Islet of Langerhans (tissue), 1 donor: ENCODE data around the gene GSTM4.
"Not testable (repeated sequence)": the region's sequence is repeated elsewhere in the genome, so short reads cannot be mapped to it uniquely, and the experiment has no call there.

Source experiments
- FAIRE-seq: peaks from one replicate; lab custom pipeline; 2011; peaks lifted over from hg19 to GRCh38; lab: Jason Lieb, UNC

GSTM4 gene

GRCh38 chr1:109667452-109668122 lies 11.7 kb downstream of the GSTM4 start, which contains the start of gene GSTM2:
TSS of gene GSTM2 (plus strand) at chr1:109668057. CDS start at chr1:109668116, 59 bp downstream.
- FAIRE-seq: no peak

- FAIRE-seq: no peak
Observed at GRCh38 chr1:109668123-109668775, 12.3 kb downstream of the GSTM4 start.

DNA sequence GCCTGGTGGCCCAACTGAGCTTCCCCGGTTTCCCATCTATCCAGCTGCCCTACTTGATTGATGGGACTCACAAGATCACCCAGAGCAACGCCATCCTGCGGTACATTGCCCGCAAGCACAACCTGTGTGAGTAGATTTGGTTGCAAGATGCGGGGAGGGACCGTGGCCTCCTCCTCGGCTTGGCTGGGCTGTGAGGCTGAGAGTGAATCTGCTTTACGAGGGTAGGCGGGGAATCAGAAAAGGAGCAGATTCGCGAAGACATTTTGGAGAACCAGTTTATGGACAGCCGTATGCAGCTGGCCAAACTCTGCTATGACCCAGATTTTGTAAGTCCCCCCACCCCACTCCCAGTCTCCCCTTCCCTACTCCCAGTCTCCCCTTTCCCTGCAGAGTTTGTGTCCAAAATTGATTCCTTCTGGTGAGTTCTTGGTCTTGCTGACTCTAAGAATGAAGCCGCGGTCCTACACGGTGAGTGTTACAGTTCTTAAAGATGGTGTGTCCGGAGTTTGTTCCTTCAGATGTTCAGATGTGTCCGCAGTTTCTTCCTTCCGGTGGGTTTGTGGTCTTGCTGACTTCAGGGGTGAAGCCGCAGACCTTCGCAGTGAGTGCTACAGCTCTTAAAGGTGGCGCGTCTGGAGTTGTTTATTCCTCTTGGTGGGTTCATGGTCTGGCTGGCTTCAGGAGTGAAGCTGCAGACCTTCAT lies 13.5 kb downstream of the GSTM4 start:
- no peak for FAIRE-seq

DNA sequence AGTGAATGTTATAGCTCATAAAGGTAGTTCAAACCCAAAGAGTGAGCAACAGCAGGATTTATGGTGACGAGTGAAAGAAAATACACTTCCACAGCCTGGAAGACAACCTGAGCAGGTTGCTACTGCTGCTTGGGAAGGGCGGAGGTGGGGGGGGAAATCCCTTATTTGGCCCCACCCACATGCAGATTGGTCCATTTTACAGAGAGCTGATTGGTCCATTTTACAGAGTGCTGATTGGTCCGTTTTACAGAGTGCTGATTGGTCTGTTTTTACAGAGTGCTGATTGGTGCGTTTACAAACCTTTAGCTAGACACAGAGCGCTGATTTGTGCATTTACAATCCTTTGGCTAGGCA lies 14.0 kb downstream of the GSTM4 start:
- not testable (repeated sequence) for FAIRE-seq

GRCh38 chr1:109671067-109671466 lies 15.2 kb downstream of the GSTM4 start:
- no peak for FAIRE-seq

DNA sequence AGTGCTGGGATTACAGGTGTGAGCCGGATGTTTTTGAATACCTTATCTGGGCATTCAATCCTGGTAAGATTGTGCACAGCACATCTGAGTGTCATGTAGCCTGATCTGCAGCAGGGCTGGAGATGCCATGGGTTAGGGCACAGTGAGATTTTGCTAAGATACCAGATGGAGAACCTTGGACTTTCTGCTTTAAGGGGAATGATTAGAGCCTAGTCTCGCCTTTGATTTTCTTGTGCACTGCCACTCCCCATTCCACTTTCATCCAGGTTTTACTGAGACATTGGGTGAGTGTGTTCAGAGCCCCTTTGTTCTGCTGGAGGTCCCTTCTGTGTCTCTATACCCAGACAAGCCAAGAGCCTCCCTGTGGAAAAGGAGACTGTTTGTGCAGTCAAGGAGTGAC lies 18.0 kb downstream of the GSTM4 start:
- FAIRE-seq: not testable (repeated sequence)

- not testable (repeated sequence) for FAIRE-seq
Observed at GRCh38 chr1:109676683-109677381, 20.9 kb downstream of the GSTM4 start.

DNA sequence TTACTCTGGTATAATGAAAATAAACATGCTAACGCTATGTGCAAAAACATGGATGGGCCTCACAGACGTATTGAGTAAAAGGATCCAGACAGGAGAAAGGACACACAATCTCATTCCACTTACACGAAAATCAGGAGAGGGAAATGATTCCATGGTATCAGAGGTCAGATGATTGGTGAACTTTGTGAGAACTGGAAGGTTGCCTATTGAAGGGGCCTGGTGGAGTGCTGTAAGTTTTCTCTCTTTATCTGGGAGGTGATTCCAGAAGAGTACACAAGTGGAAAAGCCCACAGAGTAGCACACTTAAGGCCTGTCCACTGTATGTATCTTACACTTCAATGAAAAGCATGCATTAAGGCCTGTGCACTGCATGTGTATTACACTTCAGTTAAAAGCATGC lies 21.6 kb downstream of the GSTM4 start:
- no peak for FAIRE-seq

GRCh38 chr1:109678637-109679036 lies 22.7 kb downstream of the GSTM4 start:
- FAIRE-seq: not testable (repeated sequence)

- FAIRE-seq: not testable (repeated sequence)
Observed at GRCh38 chr1:109684777-109685176, 28.9 kb downstream of the GSTM4 start.

GRCh38 chr1:109685399-109685798 lies 29.5 kb downstream of the GSTM4 start:
- FAIRE-seq: not testable (repeated sequence)

DNA sequence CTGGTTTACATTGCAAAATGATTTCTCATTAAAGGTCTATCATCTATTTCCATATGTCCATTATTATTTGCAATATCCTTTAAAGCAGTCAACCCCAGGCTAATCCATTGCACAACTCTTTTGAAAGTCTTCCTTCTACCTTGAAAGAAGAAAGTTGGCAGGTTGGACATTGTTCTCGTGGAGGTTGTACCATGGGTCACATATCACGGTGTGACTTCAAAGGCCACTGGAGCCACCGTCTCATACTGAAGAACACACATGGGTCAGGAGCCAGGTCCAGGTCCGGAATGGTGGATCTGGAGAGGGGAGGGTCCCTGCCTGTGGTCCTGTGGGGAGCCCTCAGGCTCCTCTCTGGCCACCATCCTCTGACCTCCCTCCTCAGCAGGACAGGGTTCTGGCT lies 30.0 kb downstream of the GSTM4 start:
- FAIRE-seq: not testable (repeated sequence)

- FAIRE-seq: not testable (repeated sequence)
Observed at GRCh38 chr1:109687109-109687508, 31.2 kb downstream of the GSTM4 start.

DNA sequence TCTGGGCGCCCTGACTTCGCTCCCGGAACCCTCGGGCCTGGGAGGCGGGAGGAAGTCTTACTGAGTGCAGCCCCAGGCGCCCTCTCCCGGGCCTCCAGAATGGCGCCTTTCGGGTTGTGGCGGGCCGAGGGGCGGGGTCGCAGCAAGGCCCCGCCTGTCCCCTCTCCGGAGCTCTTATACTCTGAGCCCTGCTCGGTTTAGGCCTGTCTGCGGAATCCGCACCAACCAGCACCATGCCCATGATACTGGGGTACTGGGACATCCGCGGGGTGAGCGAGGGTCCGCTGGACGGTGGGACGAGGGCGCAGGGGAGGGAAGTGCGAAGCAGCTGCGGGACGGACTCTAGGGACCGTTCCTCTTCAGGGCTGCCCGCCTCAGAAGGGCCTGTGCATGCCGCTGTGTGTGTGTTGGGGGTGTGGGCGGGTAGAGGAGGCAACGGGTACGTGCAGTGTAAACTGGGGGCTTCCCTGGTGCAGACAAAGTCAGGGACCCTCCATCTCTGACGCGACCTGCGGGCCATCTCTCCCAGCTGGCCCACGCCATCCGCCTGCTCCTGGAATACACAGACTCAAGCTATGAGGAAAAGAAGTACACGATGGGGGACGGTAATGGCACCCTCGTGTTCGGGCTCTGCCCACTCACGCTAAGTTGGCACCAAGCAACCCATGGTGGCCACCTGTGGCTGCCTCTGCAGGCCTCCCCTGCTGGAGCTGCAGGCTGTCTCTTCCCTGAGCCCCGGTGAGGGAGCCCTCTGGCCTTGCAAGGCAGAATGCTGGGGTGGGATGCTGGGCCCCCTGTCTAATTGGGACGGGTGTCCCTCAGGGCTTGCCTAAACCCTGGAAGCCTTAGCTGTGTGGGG lies 32.0 kb downstream of the GSTM4 start, which contains the start of gene GSTM1:
Gene GSTM1 (plus strand): TSS at position 177 of the 859 bp plus-strand sequence. CDS start 57 bp downstream, at position 234.
- no peak for FAIRE-seq

GRCh38 chr1:109689844-109690405 lies 34.0 kb downstream of the GSTM4 start:
- FAIRE-seq: no peak

GRCh38 chr1:109691759-109692158 lies 35.9 kb downstream of the GSTM4 start:
- no peak for FAIRE-seq

- FAIRE-seq: not testable (repeated sequence)
Observed at GRCh38 chr1:109694400-109694799, 38.5 kb downstream of the GSTM4 start.

- not testable (repeated sequence) for FAIRE-seq
Observed at GRCh38 chr1:109695138-109695537, 39.2 kb downstream of the GSTM4 start.

GRCh38 chr1:109697066-109697465 lies 41.2 kb downstream of the GSTM4 start:
- FAIRE-seq: no peak

GRCh38 chr1:109697861-109698260 lies 42.0 kb downstream of the GSTM4 start:
- not testable (repeated sequence) for FAIRE-seq

GRCh38 chr1:109702940-109703339 lies 47.0 kb downstream of the GSTM4 start:
- not testable (repeated sequence) for FAIRE-seq
